Activated CD4-positive, alpha-beta T cell treated with anti-CD3 and anti-CD28 coated beads for 4 hours (primary cell): ENCODE data around the gene MTMR11.

Experiments
- DNase-seq, 2 donors: peaks; one replicate each; pipeline ENCODE4 v3.0.0-alpha.2; 2020

MTMR11 gene

DNA sequence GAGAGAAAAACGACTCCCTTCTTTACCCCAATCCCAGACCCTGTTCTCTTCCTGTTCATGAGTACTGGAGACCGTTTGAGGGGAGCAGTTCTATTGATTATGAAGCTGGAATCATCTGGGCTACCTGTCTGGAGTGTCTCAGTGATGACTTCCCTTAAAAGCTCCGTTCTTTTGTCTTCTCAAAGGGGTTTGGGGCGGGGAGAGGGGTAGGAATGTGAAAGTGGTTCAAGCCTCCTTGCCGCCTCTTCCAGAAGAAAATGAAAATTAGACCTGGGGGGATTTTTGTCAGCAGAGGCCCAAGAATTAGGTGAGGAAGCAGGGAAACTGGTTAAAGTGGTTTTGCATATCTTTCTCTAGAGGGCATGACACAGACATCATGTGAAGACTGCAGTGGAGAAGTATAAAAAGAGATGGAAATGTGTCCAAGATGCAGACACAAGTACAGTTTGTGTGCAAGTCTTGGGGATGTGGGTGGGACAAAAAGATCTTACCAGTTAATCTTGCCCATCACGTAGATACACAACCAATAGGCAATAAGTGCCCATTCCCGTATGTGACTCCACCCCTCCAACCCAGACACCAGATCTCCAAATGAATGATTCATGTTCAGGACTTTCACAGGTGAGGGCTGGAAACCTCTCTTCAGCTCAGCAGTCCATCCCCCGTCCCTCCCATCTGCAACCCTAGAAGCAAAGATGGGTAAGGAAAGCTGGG, 470 bp upstream of the MTMR11 start:
- no peak for DNase-seq

GRCh38 chr1:149934356-149934755, 2.3 kb downstream of the MTMR11 start:
- no peak for DNase-seq

DNA sequence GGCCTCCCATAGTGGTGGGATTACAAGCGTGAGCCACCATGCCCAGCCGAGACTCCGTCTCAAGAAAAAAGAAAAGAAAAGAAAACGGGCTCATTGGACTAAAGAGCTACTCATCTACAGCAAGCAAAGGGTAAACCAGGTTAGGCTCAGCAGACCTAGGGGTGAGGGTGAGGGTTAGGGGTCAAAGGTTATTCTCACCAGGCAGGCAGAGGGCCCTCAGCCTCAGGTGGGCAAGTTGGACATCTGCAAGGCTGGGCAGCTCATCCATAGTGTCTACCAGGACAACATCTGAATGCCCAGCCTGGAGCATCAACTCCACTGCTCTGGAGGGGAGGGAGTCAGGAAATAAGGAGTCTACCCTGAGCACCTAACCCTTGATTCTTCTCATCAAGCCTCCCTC, 3.5 kb downstream of the MTMR11 start:
- DNase-seq = no peak

DNA sequence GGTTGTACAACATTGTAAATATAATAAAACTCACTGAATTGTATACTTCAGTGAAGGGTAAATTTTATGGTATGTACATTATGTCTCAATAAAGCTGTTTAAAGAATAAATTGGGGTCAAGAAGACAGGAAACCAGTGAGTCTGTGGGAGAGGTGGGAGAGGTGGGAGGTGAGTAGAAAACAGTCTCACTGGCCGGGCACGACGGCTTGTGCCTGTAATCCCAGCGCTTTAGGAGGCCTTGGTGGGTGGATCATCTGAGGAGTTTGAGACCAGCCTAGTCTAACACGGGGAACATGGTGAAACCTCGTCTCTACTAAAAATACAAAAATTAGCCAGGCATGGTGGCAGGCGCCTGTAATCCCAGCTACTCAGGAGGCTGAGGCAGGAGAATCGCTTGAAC, 4.2 kb downstream of the MTMR11 start:
- no peak for DNase-seq

GRCh38 chr1:149931212-149931790, 5.4 kb downstream of the MTMR11 start:
- DNase-seq = no peak

DNA sequence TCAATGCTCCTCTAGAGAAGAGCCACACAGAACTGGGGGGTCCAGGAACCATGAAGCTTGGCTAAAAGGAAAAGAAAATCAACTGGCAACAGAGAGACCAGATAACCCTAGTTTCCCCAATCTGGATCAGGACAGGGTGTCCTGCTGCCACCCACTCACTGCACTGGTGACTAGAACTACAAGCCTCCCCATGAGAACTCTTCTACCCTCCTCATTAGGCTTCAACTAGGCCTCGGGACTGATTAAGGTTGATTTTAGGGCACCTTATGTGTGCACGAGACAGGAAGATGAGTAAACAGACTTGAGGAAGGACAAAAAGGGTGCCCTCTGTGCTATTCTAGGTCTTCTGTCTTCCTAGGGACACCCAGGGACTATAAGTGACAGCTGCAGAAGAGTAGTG, 6.8 kb downstream of the MTMR11 start:
- DNase-seq = no peak

GRCh38 chr1:149928401-149928724, 8.3 kb downstream of the MTMR11 start:
- DNase-seq = no peak

GRCh38 chr1:149927563-149928400, 8.9 kb downstream of the MTMR11 start, which contains the start of gene SF3B4:
Gene SF3B4 (minus strand): TSS chr1:149927803. CDS start chr1:149927759, 44 bp downstream.
- DNase-seq = peak; percentile 92 to 93

DNA sequence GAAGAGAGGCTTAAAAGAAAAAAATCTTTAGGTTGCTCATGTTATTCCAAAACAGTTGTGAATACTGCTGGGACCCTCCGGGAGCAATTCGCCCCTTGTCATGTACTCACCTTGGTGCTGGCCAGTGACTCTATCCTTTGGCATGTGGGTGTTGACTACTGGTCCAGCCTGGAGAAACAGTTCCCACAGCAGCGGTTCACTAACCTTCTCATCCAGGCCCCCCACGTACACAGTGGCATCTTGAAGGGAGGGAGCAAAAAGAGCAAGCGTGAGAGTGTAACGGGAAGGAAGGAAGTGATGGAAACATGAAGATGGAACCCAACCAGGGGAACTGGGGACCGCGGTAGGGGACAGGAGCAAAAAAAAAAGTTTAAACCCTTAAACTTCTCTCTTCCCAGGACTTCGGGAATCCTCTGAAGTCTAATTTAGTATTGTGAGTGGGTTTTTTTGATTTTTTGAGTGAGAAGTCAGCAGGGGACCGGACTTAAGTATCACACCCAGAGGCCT, 9.6 kb downstream of the MTMR11 start:
- no peak for DNase-seq

DNA sequence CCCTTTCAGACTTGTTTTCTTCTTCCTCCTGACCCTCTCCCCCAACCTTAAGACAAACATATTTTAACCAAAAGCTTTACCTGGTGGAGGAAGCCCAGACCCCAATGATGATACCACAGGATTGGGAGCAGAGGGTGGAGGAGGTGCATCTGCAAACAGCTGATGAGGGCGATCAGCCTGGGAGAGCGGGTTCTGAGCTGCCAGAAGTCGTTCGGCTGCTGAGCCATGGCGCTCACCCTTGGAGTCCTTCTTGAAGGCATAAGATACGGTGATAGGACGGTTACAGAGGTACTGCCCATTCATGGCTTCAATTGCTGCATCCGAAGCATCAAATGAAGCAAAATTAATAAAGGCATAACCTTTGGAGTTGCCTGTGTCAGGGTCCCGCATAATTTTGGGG, 10.4 kb downstream of the MTMR11 start:
- no peak for DNase-seq

GRCh38 chr1:149925751-149926150, 10.9 kb downstream of the MTMR11 start:
- DNase-seq = no peak

DNA sequence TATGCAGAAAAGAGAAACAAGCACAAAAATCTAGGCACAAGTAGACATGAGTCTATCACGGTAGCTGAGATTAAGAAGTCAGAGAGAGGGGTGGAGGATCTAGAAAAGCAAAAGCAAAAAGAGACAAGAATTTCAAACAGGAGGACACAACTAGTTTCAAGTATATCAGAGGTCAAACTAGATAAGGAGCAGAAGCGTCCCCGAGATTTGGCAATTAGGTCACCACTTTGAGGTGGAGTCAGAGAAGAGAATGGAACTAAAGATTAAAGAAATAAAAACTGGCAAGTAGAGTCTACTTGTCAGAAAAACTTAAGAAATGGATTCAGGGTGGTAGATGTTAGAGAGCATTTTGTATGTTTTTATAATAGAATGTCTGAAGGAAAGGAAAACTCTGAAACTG, 11.3 kb downstream of the MTMR11 start:
- DNase-seq = no peak

DNA sequence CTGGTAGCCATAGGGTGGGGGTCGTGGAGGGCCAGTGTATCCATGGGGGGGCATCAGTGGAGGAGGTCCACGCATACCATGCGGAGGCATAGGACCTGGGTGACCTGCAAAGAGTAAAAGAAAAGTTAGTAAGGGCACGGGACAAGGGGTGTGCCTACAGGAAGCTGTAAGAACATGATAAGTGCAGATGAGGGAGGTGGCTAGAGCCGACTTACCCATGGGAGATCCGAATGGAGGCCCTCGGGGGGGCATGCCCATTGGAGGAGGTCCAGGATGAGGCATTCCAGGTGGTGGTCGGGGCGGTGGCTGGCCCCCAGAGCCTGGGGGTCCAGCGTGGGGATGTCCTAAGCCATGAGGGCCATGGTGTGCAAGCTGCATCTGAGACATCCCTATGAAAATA, 13.1 kb downstream of the MTMR11 start:
- no peak for DNase-seq

GRCh38 chr1:149917571-149918144, 19.0 kb downstream of the MTMR11 start, which contains the start of gene SV2A:
Gene SV2A (minus strand): TSS chr1:149917844. CDS start chr1:149913840, 4,004 bp downstream.
- DNase-seq = peak; percentile 40 to 44

- DNase-seq = no peak
Observed at GRCh38 chr1:149916898-149917252, 19.8 kb downstream of the MTMR11 start.

DNA sequence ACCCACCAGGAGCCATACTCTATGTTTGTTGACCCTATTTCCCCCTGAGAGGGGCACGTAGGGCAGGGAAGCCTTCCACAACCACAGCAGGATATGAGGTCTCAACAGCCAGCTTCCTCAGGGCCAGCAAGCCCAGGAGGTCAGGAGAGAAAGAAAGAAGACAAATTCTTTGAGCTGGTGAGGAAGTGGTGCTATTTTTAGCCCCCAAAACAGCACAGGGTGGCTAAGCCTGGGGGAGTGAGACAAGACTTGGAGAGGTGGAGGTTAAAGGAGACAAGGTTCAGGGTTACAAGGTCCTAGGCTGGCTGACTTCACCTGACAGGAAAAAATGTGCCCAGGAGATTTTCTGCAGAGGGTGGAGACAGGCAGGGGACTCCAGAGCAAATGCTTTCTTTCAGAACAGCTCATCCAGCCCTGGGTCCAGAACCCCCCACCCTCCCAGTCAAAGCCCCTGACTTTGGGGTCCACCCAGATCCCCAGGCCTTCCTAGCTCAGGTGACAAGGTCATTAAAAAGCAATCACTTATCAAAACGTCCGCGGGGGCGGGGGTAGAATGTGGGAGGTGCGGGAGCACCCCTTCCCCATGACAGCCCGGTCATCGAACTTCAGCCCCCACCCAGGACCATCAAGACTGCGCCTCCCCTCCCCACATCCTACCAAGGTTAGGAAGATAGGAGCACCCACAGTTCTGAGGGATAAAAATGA, 20.3 kb downstream of the MTMR11 start:
- no peak for DNase-seq

- DNase-seq = no peak
Observed at GRCh38 chr1:149915429-149916192, 21.1 kb downstream of the MTMR11 start.

DNA sequence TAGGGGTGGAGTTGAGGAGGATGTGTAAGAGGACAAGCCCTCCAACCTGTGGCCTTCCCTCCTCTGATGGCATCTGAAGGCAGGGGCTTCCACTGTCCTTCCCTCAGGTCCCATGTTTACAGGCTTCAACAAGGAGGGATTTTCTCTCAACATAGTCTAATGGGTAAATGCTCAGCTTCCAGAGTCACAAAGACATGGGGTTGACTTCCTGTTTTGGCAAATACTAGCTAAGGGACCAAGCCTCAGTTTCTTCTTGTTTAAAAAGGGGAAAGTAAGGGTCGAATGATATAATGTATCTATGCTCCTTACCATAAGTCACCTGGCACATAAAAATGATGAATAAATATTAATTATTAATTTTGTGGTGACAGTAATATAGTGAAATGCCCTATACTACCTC, 22.1 kb downstream of the MTMR11 start:
- DNase-seq = no peak

- DNase-seq = no peak
Observed at GRCh38 chr1:149906570-149907075, 30.1 kb downstream of the MTMR11 start.

DNA sequence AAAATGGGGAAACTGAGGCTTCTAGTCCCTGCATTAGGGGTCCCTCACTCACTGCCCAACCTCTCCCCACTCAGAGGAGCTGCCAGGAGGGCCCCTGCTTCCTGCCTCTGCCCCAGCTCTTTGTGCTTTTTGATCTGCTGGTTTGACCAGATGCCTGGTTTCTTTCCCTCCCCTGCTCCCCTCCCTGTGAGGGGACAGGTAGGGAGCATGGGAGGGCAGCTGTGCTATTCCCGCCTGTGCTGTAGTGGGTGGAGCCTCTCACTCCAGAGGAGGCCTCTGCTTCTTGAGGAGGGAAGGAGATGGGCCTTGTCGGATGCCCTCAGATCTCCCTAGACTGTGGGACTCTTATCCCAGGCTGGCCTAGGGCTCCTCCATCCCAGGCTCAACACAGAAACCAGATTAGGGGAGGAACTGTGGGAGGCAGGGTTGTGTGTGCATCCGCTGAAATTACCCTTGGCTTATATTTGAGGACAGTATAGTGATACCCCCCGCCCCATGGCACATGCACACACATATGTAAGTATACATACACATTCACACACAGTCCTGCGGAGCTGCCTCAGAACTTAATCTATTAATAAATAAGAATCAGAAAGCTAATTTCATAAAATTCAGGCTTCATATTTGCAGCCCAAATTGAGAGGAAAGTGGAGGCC, 32.7 kb downstream of the MTMR11 start:
- no peak for DNase-seq
